ENCODE measurements around the gene DPYSL5.

DPYSL5 gene

GRCh38 chr2:26940001-26940400 lies 92.1 kb downstream of the DPYSL5 start:
- DNase-seq, result no peak
- in situ Hi-C loops (cut with HindIII; ENCODE audit: low pct_ligation_motif_present, low pct_unique_long_range_greater_than_20kb, low sequenced_read_pairs), result no loop called here

- in situ Hi-C loops (cut with HindIII; ENCODE audit: low pct_ligation_motif_present, low pct_unique_long_range_greater_than_20kb, low sequenced_read_pairs), result no loop called here
These were observed 93.6 kb downstream of the DPYSL5 start for GRCh38 chr2:26941486-26941885.

GRCh38 chr2:26942543-26943295 lies 94.8 kb downstream of the DPYSL5 start:
- peak; percentile 60 for DNase-seq
- in situ Hi-C loops (cut with HindIII; ENCODE audit: low pct_ligation_motif_present, low pct_unique_long_range_greater_than_20kb, low sequenced_read_pairs), result no loop called here

More at GRCh38 chr2:26941486-26941885, 93.6 kb downstream of the DPYSL5 start:
- DNase-seq, result no peak

- in situ Hi-C loops (cut with HindIII; ENCODE audit: low pct_ligation_motif_present, low pct_unique_long_range_greater_than_20kb, low sequenced_read_pairs), result no loop called here
- no peak for DNase-seq
These were observed 98.2 kb downstream of the DPYSL5 start for GRCh38 chr2:26945991-26946750.

GRCh38 chr2:26946841-26947784 lies 99.2 kb downstream of the DPYSL5 start:
- in situ Hi-C loops (cut with HindIII; ENCODE audit: low pct_ligation_motif_present, low pct_unique_long_range_greater_than_20kb, low sequenced_read_pairs), result no loop called here
- DNase-seq, result peak; percentile 61

GRCh38 chr2:26948800-26949199 lies 100.9 kb downstream of the DPYSL5 start:
- in situ Hi-C loops (cut with HindIII; ENCODE audit: low pct_ligation_motif_present, low pct_unique_long_range_greater_than_20kb, low sequenced_read_pairs), result no loop called here
- no peak for DNase-seq

GRCh38 chr2:26950246-26950645 lies 102.3 kb downstream of the DPYSL5 start:
- DNase-seq, result no peak
- in situ Hi-C loops (cut with HindIII; ENCODE audit: low pct_ligation_motif_present, low pct_unique_long_range_greater_than_20kb, low sequenced_read_pairs), result no loop called here

GRCh38 chr2:26951236-26951635 lies 103.3 kb downstream of the DPYSL5 start:
- in situ Hi-C loops (cut with HindIII; ENCODE audit: low pct_ligation_motif_present, low pct_unique_long_range_greater_than_20kb, low sequenced_read_pairs), result no loop called here
- DNase-seq, result no peak

- no peak for DNase-seq
- in situ Hi-C loops (cut with HindIII; ENCODE audit: low pct_ligation_motif_present, low pct_unique_long_range_greater_than_20kb, low sequenced_read_pairs), result no loop called here
These were observed 104.4 kb downstream of the DPYSL5 start for GRCh38 chr2:26952374-26952773.

GRCh38 chr2:26954135-26954534 lies 106.2 kb downstream of the DPYSL5 start:
- in situ Hi-C loops (cut with HindIII; ENCODE audit: low pct_ligation_motif_present, low pct_unique_long_range_greater_than_20kb, low sequenced_read_pairs), result no loop called here

GRCh38 chr2:26957041-26957440 lies 109.1 kb downstream of the DPYSL5 start:
- in situ Hi-C loops (cut with HindIII; ENCODE audit: low pct_ligation_motif_present, low pct_unique_long_range_greater_than_20kb, low sequenced_read_pairs), result no loop called here

More at GRCh38 chr2:26954135-26954534, 106.2 kb downstream of the DPYSL5 start:
- DNase-seq, result no peak

GRCh38 chr2:26957534-26957933 lies 109.6 kb downstream of the DPYSL5 start:
- in situ Hi-C loops (cut with HindIII; ENCODE audit: low pct_ligation_motif_present, low pct_unique_long_range_greater_than_20kb, low sequenced_read_pairs), result no loop called here
- no peak for DNase-seq

More at GRCh38 chr2:26957041-26957440, 109.1 kb downstream of the DPYSL5 start:
- DNase-seq, result peak; percentile 70

- in situ Hi-C loops (cut with HindIII; ENCODE audit: low pct_ligation_motif_present, low pct_unique_long_range_greater_than_20kb, low sequenced_read_pairs), result no loop called here
- no peak for DNase-seq
These were observed 111.4 kb downstream of the DPYSL5 start for GRCh38 chr2:26959331-26959730.

- in situ Hi-C loops (cut with HindIII; ENCODE audit: low pct_ligation_motif_present, low pct_unique_long_range_greater_than_20kb, low sequenced_read_pairs), result no loop called here
- DNase-seq, result no peak
These were observed 116.7 kb downstream of the DPYSL5 start for GRCh38 chr2:26964446-26965130.

- peak; percentile 46 for DNase-seq
- in situ Hi-C loops (cut with HindIII; ENCODE audit: low pct_ligation_motif_present, low pct_unique_long_range_greater_than_20kb, low sequenced_read_pairs), result no loop called here
These were observed 120.1 kb downstream of the DPYSL5 start for GRCh38 chr2:26968001-26968400.

- in situ Hi-C loops (cut with HindIII; ENCODE audit: low pct_ligation_motif_present, low pct_unique_long_range_greater_than_20kb, low sequenced_read_pairs), result no loop called here
- no peak for DNase-seq
These were observed 121.3 kb downstream of the DPYSL5 start for GRCh38 chr2:26969077-26969844.

GRCh38 chr2:26970244-26970927 lies 122.5 kb downstream of the DPYSL5 start, which contains the start of gene MAPRE3:
Gene MAPRE3 (plus strand): TSS chr2:26970637. CDS start chr2:27022219, 51,582 bp downstream.
- in situ Hi-C loops (cut with HindIII; ENCODE audit: low pct_ligation_motif_present, low pct_unique_long_range_greater_than_20kb, low sequenced_read_pairs), result no loop called here
- DNase-seq, result peak; percentile 71

Data from ACHN (cell line).